ENCODE data around the gene ARHGEF4.

ARHGEF4 gene

GRCh38 chr2:130834091-130834930, 2.4 kb upstream of the ARHGEF4 start:
- DNase-seq (ENCODE audit: low read depth, low spot score), result no peak

- no peak for DNase-seq (ENCODE audit: low read depth, low spot score)
These were observed 1.6 kb upstream of the ARHGEF4 start for GRCh38 chr2:130834931-130835765.

- no peak for DNase-seq (ENCODE audit: low read depth, low spot score)
These were observed 1.0 kb upstream of the ARHGEF4 start for GRCh38 chr2:130835766-130836015.

DNA sequence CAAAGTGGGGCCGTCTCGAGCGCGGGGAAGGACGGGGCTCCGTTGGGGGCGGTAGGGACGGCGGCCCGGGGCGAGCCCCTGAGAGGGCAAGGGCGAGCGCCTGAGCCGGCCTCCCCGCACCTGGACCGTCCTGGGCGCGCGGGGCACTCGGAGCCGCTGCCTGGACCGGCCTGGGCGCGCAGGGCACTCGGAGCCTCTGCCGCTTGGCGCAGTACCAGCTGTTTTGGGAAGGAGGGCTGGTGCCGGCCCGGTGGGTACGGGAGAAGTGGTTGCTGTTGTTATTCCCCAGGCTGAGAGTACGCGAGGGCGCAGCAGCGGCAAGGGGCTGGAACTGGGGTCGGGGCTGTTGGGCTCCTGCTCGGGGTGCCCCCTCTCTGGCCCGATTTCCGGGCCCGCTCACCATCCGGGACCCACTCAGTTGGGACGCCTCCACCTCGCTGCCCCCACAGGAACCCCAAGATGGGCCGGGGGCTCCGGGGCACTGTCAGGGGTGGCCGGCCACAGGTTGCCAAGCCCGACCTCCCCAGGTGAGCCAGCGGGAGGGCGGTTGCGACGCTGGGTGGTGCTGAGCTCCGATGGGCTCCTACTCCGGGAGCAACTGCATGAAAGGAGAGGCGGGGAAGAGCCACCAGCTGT, 579 bp downstream of the ARHGEF4 start:
- no peak for DNase-seq (ENCODE audit: low read depth, low spot score)

GRCh38 chr2:130837811-130838565, 1.3 kb downstream of the ARHGEF4 start:
- DNase-seq (ENCODE audit: low read depth, low spot score), result no peak

GRCh38 chr2:130839011-130839780, 2.5 kb downstream of the ARHGEF4 start:
- no peak for DNase-seq (ENCODE audit: low read depth, low spot score)

DNA sequence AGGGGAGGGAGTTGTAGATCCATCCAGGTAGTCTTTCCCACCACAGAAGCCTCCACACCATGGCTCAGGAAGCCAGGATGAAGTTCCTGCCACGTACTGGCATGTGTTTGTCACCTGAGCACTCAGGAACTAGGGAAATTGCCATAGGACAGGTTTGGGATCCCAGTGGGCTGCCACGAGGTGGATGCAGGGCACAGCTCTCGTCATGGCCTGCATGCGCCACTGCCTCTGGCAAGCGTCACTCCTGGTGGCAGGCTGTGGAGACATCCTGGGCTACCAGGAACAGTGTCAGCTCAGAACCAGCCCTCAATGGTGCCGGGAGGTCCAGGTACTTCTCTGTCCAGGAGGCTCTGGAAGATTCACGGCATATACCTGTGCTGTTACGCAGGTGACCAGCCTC, 3.8 kb downstream of the ARHGEF4 start:
- DNase-seq (ENCODE audit: low read depth, low spot score), result no peak

DNA sequence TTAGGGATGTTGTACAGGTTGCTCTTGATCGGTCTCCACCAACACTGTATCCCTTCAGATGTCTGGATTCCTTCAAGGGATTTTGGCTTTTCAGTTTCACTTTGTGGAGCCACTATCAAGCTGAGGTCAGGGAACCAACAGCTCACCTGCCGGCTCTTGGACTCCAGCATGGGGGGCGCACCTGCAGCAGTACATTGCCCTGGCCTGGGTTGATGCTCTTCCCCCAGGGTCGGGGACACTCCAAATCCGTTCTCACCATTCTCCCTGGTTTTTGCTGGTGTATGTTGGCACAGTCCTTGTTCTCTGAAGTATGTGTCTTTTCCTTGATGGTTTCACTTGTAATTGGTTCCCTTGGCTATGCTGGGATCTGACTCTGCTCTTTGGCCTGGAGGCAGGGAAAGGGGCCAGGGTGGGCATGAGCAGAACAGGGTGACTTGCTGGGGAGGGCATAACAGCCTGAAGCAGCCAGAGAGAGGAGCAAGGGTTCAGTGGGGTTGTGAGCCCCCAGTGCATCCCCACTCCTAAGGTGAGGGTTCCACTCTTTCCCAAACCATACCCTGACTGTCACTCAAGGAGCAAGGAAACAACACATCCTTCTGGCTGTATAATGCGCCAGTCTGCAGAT, 5.1 kb downstream of the ARHGEF4 start:
- no peak for DNase-seq (ENCODE audit: low read depth, low spot score)

DNA sequence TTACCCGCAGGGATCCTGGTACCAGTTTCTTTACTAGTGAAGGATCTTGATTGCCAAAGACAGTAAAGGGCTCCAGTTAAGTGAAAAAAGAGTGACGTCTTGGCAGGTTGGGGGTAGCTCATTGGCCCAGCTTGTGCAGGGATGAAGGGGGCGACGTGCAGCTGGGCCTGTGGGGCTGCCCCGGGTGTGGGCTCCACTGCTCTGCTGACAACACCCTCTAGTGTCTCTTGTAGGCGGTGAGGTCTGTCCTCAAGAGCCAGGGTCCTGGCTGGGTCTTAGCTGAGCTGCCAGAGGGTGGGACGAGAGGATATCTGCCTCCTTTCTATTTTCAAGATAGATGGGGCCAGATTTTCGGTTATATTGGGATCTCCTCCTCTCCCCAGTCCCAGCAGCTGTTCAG, 6.1 kb downstream of the ARHGEF4 start:
- DNase-seq (ENCODE audit: low read depth, low spot score), result no peak

GRCh38 chr2:130843321-130843985, 6.7 kb downstream of the ARHGEF4 start:
- DNase-seq (ENCODE audit: low read depth, low spot score), result no peak

- DNase-seq (ENCODE audit: low read depth, low spot score), result no peak
These were observed 7.4 kb downstream of the ARHGEF4 start for GRCh38 chr2:130844161-130844560.

DNA sequence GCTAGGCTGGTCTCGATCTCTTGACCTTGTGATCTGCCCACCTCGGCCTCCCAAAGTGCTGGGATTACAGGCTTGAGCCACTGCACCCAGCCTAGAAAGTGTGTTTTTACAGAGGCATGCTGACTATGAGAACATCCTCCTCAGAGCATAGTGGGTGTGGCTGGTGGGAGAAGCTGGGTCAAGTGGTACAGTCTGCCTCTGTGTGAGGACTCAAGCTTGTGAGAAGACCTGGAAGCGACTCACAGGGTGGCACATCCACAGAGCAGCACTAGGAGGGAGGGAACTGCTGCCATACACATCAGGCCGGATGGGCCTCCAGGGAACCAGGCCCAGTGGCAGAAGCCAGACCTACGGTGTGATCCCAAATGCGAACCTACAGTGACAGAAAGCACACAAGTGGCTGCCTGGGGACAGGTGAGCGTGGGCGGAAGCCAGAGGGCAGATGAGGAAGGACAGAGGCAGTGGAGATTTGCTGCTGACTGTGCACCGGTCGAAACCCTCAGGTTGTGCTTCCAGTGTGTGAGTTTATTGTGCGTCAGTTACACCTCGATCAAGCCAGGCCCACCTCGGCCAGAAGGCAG, 8.9 kb downstream of the ARHGEF4 start:
- no peak for DNase-seq (ENCODE audit: low read depth, low spot score)

DNA sequence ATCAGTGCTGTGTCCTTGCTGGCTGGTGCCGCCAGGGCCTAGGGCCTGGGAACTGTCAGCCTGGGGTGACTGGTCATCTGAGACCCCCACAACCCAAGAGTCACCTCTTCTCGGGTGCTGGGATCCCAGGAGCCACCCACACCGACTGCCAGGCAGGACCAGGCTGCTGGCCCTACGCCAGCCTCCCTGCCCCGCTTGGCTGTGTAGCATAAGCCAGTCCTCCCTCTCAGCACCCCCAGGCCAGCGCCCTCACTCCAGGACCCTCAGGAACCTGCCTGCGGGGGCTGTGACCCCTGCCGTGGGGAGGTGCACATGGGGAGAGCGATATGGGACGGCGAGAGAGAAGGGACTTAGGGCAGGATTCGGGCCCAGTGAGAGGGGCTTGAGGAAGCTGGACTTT, 9.5 kb downstream of the ARHGEF4 start:
- no peak for DNase-seq (ENCODE audit: low read depth, low spot score)

DNA sequence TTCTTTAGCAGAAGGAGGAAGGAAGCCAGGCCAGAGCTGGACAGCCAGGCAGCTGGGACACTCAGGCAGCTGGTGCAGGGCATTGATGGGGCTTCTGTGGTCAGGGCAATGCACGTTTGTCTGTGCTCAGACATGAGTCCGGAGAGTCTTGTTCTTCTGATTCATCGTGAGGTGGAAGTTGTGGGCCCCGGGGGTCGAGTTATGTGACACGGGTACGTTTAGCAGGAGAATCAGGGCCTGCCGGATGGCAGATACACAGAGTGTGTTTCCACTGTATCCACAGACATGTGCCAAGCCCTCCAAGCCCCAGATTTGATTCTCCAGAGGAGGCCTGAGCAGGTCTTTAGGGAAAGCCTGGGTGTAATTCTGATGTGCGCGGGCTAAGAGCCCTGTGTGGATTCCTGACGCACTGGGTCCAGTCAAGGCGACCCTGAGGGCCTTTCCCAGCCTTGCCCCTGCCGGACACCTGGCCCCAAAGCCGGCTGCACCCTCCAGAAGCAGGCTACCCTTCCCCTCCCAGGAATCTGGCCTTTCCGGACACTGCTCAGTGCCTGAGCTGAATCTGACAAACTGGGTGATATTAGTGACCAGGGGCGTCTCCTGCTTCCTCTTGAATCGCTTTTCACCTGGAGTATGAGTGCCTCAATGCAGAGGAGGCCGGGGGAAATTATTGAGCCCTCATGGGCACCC, 10.1 kb downstream of the ARHGEF4 start:
- DNase-seq (ENCODE audit: low read depth, low spot score), result no peak

GRCh38 chr2:130847776-130848525, 11.2 kb downstream of the ARHGEF4 start:
- no peak for DNase-seq (ENCODE audit: low read depth, low spot score)

DNA sequence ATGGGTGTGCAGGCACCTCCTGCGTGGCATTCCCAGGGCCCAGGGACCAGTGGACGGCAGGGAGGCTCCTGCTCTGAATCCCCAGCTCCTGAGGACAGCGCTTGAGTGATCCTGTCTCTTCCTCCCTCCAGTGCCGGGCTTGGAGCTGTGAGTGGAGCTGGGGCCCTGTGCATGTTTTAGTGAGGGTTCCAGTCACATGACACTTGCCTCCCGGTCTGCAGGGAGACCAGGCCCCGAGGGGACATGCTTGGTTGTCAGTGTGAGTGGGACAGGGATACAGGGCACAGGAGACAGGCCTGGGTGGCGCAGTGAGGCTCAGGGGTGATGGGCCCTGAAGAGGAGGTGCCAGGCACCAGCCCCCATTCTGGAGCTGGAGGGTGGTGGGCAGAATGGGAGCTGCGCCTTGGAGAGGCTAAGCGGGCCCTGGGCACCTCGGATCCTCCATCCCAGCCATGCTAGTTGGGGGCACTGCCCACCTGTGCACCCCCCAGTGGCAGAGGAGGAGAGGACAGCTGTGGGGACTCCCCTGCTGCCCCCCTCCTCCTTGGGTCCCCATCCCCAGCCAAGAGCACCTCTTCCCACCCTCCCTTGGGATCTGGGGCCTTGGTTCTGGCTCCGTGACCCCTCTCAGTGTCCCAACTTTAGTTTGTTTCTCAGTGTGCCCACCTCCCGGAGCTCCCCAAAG, 12.0 kb downstream of the ARHGEF4 start:
- DNase-seq (ENCODE audit: low read depth, low spot score), result no peak

DNA sequence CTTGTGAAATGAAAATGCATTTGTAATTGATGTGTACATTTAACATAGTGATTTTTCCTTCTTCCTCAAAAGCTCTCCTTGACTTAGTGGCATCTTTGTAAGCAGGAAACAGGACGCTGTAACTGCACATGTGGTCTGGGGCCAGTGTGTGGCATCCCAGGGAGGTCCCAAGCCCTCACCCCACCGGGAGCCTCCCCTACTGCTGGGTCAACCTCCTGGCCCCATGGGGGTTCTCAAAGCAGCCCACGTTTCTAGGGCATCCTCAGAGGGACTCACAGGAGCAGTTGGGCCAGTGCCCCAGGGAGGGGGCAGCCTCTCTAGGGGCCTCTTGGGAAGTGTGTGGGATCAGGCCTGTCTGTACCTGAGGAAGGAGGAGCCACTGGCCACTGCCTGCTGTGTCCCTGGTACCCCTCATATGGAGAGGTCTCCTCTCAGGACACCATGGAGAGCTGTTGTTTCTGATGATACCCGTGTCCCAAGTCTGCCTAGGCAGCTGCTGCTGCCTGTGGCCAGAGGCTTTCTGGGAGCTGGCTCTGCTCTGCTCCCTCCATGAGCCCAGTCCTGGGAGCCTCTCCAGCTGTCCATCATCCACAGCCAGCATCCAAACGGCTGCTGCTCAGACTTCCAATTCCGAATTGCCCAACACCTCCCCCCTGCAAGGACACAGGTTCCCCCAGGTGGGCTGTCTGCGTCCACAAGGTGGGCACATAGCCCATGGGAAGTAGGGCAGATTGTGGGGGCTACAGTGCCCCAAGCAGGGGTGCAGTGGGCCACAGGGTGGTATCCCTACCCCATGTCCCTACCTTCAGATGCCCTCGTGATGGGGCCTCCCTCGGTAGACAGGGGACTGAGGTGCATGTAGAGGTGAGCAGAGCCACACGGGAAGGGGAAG, 13.4 kb downstream of the ARHGEF4 start:
- no peak for DNase-seq (ENCODE audit: low read depth, low spot score)
